Germinal center (tissue), 1 donor: ENCODE data around the gene NDUFV1.
A peak's percentile ranks its signal among the peaks of the same experiment; 100 is the strongest.

Experiments used
- DNase-seq: peaks from one replicate; pipeline ENCODE4 v3.0.0; 2012; ENCODE audit warnings: mixed read lengths, low spot score

The NDUFV1 gene

GRCh38 chr11:67640758-67641337 lies 34.1 kb downstream of the NDUFV1 start:
- no peak for DNase-seq

DNA sequence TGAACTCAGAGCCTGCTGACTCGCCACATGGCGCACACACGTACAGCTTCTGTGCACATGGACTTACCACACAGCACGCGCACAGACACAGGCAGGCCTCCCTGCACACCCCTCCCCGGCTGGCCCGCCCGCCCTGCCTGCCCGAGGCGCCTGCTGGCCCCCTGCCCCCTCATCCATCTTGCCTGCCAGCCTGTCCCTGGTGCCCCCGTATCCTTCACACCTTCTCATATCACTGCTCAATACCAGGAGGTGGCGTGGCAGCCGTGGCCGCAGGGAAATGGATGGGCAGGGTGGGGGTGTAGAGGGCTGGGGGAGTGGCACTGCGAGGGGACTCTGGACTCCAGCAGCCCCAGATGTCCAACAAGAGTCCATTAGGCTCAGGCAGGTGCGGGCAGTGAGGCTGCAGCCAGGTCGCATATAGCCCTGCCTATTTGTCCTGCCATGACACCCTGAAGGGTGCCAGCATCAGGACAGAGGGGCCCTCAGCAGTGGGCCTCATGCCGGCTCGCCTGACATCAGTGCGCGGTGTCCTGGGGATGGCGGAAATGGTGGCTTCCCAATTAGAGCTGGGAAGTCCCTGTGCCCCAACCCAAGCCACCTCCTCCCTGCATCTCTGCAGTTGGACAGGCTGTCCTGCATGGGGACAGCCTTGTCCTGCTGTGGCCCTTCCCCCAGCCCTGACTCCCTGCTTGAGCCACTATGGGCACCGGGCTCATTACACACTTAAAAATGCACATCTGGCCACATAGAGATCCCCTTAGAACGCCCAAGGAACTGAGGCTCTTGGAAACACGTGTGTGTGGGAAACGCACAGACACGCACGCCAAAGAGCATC lies 34.8 kb downstream of the NDUFV1 start:
- no peak for DNase-seq

DNA sequence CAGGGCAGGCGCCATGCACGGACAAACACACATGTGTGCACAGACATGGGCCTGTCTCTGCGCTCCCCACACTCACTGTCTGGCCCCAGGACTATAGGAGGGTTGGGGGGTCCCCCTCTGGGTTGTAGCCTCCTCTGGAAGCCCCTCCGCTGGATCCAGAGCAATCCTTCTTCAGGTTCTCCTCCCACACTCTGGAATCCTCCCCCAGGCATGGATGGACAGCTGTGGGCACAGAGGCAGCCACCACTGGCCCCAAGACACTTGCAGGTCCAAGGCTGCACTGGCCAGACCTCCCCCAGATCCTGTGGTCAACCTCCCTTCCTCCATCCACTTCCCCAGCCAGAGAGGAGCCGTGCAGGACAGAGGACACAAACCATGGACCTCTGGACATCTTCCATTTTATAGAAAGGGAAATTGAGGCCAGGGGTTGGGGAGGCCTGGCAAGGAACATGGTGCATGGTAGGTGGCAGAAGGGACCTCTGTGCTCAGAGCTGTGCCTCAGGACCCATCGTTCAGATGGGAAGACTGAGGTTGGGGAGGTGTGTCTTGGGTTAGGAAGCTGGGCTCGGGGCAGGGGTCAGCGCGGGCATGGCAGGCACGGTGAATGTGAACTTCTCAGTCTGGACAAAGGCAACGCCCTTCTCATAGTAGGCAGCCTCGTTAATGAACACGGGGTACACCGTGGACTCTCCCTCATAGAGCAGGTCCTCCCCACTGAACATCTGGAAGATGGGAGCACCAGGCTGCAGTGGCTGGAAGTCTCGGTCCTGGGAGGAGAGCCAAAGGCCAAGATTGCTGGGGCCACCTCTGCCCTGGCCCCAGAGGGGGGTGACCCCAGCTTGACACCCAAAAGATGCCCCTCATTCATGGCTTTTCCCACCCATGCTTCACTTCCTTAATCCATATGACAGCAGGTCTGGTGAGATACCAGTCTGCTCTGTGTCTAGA lies 35.7 kb downstream of the NDUFV1 start:
- no peak for DNase-seq

GRCh38 chr11:67644042-67644441 lies 37.3 kb downstream of the NDUFV1 start:
- no peak for DNase-seq

DNA sequence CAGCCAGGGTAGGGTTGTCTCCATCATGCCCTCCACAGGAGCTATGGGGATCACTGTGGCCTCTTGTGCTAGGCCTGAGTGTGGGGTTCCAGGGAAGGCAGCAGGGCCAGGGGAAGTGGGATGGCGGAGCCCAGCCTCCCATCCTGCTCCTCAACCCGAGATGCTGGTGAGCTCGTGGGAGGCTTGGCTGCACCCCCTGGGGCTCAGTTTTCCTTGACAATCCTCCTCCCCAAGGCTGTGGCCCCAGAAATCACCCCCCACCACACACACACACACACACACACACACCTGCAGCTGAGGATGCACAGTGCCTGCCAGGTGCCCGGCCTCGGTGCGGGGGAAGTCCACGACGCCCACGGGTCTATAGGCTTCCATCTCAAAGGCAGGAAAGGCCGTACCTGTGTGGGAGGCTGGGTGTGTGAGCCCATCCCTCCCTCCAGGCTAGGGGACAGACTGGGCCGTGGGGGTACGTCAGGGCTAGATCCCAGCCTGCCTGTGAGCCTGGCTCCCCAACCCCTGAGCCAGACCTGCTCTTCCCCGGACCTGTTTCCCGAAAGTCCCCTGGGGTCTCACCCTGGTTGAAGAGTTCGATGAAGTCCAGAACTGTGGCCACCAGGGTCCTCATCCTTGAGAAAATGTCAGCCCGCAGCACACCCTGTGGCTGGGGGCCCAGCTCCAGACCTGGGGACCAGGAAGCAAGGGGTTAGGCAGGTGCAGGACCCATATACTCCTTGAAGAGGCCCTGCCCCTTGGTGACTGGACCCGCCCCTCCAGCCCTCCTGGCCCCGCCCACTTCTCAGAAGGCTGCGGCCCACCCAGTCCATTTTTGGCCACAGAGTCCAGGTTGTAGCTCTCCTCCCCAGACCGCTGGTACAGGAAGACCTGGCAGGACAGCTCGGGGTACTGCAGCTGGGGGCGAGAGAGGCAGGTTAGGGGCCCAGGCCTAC lies 38.0 kb downstream of the NDUFV1 start:
- peak; percentile 79 for DNase-seq

DNA sequence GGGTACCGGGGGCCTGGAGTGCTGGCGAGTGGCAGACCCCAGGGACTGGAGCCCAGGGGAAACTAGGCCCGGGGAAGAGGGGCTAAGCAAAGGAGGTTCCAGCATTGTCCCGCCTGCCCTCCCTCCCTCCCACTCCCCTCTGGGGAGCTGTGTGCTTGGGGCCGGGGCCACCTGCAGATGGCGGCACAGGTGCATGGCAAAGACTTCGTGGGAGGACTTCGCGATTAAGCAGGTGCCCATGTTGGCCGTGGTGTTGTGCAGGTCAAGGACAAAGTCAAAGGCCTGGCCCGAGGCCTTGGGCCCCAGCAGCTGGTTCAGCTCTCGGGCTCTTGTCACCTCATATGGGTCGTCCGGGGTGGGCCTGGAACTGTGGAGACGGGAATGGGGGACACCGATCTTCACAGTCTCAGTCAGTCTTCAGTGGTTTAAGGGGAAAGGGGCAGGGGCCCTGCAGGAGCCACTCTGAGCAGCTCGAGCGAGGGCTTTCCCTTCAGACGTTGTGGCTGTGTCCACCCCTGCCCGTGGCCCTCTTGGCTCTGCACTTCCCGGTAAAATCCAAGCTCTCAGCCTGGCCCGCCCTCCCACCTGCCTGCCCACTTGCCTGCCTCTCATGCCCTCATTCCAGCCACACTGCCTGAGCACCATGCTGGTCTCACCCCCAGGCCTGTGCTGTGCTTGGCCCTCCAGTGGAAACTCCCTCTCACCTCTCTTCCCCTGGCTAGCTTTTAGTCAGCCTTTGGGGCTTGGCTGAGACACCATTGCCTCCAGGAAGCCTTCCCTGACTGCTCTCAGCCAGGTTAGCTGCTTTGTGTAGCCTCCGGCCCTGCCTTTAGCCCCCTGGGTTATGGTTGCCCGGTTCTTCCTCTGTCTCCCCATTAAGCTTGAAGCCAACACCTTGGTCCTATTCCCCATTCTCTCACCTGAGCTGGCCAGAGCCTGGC lies 39.1 kb downstream of the NDUFV1 start:
- DNase-seq = no peak

- peak; percentile 71 for DNase-seq
Observed at GRCh38 chr11:67646535-67647336, 40.0 kb downstream of the NDUFV1 start.

DNA sequence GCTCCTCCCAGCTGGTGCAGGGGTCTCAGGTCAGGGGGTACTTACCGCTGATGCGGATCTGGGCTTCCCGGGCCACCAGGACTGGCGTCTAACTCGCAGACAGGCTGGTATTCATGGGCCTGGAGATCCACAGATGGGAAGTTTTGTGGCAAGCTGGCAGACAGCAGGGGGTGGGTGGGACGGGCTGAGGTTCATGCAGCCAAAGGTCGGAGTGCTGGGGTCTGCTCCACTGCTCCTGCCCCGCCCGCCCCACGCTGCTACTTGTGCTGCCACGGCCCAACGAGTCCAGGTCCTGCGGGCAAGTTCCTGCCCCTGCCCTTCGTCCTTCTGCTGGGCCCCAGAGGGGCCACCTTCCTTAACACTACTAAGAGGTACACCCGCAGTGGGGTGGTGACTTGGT lies 40.7 kb downstream of the NDUFV1 start:
- DNase-seq = no peak

DNA sequence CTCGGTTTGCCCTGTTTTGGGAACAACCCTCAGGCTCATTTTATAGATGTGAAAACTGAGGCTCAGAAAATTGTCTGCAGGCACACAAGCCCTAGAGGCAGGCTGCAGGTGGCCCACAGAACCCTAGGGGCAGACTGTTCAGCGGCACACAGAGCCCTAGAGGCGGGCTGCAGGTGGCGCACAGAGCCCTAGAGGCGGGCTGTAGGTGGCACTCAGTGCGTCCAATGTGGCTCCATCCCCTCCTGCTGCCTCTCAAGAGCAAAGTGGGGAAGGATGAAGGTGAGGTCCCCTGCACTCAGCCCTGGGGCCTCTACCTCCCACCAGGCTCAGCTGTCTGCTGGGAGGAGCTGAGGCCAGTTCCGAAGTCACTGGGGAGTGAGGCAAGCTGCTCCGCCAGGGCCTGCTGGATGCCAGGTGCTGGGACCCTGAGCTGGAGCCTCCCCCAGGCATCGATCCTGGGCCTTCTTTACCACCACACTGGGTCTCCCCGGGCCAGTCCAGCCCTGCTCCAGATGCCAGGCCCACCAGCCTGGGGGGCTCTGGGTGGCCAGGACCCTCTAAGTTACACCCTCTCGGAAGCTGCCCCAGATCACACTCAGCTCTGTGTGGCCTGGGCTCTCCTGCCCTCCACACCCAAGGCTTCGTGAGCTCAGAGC lies 41.5 kb downstream of the NDUFV1 start:
- DNase-seq = peak; percentile 86

- DNase-seq = peak; percentile 77
Observed at GRCh38 chr11:67648796-67649613, 42.3 kb downstream of the NDUFV1 start.

DNA sequence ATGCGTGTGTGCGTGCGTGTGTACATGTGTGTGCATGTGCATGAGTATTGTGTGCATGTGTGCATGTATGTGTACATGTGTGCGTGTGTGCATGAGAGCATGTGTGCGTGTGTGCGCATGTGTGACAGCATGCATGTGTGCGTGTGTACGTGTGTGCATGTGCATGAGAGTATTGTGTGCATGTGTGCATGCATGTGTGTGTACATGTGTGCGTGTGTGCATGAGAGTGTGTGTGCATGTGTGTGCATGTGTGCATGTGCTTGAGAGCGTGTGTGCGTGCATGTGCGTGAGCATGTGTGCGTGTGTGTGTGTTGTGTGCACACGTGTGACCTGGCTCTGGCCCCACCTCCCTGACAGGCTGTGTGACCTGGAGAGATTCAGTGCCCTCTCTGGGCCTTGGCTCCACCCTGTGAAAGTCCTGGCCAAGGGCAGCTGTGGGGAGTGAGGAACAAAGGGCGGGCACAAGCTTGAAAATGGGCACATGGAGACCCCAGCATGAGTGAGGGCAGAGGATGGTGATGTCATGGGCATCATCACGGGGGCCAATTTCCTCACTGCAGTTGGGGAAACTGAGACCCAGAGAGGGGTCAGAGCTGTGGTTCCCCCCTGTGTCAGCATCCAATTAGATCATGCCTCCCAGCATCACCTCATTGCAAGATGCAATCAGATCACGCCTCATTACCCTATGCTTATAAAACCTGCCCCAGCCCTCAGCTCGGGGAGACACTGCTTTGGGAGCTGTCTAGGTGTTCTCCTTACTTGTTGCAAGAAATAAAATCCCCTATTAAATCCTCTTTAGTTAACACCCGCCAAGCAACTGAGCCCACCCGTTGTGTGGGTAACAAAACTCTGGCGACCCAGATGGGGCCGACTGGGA lies 43.1 kb downstream of the NDUFV1 start:
- peak; percentile 57 for DNase-seq

DNA sequence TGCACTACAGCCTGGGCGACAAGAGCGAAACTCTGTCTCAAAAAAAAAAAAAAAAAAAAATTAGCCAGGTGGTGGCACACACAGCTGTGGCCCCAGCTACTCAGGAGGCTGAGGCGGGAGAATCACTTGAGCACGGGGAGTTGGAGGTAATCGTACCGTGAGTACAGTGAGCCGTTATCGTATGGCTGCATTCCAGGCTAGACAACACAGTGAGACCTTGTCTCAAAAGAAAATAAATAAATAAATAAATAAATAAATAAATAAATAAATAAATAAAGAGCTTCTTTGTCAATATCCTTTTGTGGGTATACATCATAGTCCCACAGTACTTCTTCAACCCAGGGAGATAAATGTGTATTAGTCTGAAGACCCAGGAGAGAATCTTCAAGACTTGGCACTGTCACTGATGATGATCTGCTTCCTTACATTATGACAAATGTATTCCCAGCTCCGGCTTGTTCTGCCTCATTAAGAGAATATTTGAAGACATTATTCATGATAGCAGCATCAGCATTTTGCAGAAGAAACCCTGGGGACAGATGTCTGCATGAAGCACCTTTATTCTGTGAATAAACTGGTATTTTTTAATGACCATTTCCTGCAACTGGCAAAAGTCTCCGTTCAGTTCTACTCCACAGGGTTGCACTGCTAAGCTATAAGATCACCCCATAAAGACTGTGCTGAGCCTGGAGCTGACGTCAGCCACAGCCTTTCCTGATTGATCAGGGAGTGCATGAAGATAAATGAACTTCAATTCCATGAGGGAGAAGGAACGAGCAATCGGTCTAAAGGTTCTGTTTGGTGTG lies 45.4 kb downstream of the NDUFV1 start:
- no peak for DNase-seq

- DNase-seq = no peak
Observed at GRCh38 chr11:67652965-67653845, 46.5 kb downstream of the NDUFV1 start.

- no peak for DNase-seq
Observed at GRCh38 chr11:67654225-67654624, 47.5 kb downstream of the NDUFV1 start.

DNA sequence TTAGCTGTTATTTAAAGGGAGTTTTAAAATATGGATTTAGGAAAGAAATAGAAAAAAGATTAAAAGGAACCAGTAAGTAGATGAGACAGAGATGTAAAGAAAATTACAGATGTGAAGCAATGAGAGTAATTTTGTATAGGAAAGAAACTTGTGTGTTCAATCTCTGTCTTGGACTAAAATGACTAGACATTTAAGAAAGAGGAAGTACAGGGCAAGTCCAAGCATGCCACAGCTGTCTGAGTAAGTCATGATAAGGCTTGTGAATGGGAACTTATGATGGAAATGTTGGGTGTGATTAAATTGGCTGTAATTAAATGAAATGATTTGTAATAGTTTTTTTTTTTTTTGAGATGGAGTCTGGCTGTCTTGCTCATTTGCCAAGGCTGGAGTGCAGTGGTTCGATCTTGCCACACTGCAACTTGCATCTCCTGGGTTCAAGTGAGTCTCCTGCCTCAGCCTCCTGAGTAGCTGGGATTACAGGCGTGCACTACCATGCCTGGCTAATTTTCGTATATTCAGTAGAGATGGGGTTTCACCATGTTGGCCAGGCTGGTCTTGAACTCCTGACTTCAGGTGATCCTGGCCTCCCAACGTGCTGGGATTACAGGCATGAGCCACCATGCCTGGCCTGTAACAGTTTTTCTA lies 49.7 kb downstream of the NDUFV1 start:
- no peak for DNase-seq
